A673 (cell line): Measurements from ENCODE around the gene EEF1A2.

Source experiments
- EZH2 ChIP-seq: fragments of 200-600 bp; sonication (generic); IDR thresholded peaks from 2 replicates; pipeline ENCODE4 v1.6.1; 2017; ENCODE audit warnings: borderline replicate concordance, low read depth, mild to moderate bottlenecking, mixed read lengths, antibody characterized with exemption, low read length; ENCODE audit not compliant: poor library complexity, severe bottlenecking
- TF ChIP-seq, protein P1 (sequence below): fragments of 300-800, 200-600 bp; sonication (generic); conservative IDR thresholded peaks from 2 replicates; pipeline ENCODE4 v1.5.1; 2017; ENCODE audit warnings: low read depth, mild to moderate bottlenecking, antibody characterized with exemption, low read length, moderate library complexity, mixed read lengths

DNA sequence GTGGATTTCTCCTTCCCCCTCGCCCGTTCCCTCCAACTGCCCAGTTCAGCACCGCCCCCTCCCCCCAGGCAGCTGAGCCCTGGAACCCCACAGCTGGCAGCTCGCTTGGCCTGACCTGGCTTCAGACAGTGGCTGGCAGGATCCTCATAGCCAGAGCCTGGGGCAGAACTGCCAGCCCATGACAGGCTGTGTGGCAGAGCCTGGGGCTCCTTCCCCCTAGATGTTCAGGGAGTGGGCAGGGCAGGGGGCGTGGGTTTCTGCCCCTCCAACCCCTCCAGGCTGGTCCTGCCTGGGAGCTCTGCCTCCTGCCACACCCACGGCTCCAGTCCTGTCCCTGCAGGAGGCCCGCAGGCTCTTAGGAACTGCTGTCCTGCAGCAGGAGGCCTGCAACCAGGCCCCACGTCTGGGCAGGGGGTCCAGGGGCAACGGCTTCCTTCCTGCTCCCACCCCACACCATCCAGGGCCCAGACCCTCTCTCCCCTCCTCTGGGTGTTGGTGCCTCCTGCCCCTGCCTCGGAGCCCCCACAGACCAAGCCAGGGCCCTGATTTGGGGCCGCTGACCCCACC is 16.8 kb downstream of the EEF1A2 start:
- TF ChIP-seq, protein P1, sequence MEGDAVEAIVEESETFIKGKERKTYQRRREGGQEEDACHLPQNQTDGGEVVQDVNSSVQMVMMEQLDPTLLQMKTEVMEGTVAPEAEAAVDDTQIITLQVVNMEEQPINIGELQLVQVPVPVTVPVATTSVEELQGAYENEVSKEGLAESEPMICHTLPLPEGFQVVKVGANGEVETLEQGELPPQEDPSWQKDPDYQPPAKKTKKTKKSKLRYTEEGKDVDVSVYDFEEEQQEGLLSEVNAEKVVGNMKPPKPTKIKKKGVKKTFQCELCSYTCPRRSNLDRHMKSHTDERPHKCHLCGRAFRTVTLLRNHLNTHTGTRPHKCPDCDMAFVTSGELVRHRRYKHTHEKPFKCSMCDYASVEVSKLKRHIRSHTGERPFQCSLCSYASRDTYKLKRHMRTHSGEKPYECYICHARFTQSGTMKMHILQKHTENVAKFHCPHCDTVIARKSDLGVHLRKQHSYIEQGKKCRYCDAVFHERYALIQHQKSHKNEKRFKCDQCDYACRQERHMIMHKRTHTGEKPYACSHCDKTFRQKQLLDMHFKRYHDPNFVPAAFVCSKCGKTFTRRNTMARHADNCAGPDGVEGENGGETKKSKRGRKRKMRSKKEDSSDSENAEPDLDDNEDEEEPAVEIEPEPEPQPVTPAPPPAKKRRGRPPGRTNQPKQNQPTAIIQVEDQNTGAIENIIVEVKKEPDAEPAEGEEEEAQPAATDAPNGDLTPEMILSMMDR: no peak
- no peak for TF ChIP-seq EZH2
